Liver (tissue), 9 donors: ENCODE measurements around the gene CD46. TPM values are rescaled to one million over a fixed set of nuclear protein-coding genes. Genes with fewer than 3 reads are reported as not detected.

Experiments
- DNase-seq: peaks from one replicate; pipeline ENCODE4 v3.0.0-alpha.2; 2017; ENCODE audit warnings: low spot score
- H3K27ac ChIP-seq, 2 donors: one replicate each; pipeline ENCODE4 v1.7.0; 2013; ENCODE audit warnings: inconsistent platforms in 2 of 2, low read length in 2 of 2, control low read depth in 1 of 2, low read depth in 1 of 2, mild to moderate bottlenecking in 1 of 2
- H3K27me3 ChIP-seq, 4 donors: one replicate each; pipeline versions ENCODE4 v1.6.1 to v1.7.0; 2013; ENCODE audit warnings: low read length in 3 of 4, inconsistent platforms in 1 of 4, mild to moderate bottlenecking in 1 of 4, moderate library complexity in 1 of 4; ENCODE audit not compliant: control insufficient read depth in 4 of 4, insufficient read depth in 4 of 4
- H3K36me3 ChIP-seq, 4 donors: one replicate each; pipeline versions ENCODE4 v1.6.1 to v1.7.0; 2013; ENCODE audit warnings: low read length in 3 of 4, mild to moderate bottlenecking in 3 of 4, low read depth in 1 of 4, moderate library complexity in 1 of 4; ENCODE audit not compliant: control insufficient read depth in 4 of 4, insufficient read depth in 3 of 4
- H3K4me1 ChIP-seq, 4 donors: one replicate each; pipeline versions ENCODE4 v1.6.1 to v1.7.0; 2013; ENCODE audit warnings: low read length in 3 of 4, mild to moderate bottlenecking in 3 of 4, moderate library complexity in 1 of 4; ENCODE audit not compliant: control insufficient read depth in 4 of 4, insufficient read depth in 4 of 4
- H3K4me3 ChIP-seq, 3 donors: one replicate each; pipeline versions ENCODE4 v1.6.1 to v1.7.0; 2013; ENCODE audit warnings: low read length in 3 of 3, control low read depth in 1 of 3, low read depth in 1 of 3, mild to moderate bottlenecking in 1 of 3
- H3K9ac ChIP-seq, 2 donors: one replicate each; pipeline ENCODE4 v1.7.0; 2013; ENCODE audit warnings: low read length in 2 of 2, mild to moderate bottlenecking in 2 of 2, moderate library complexity in 2 of 2, control low read depth in 1 of 2, low read depth in 1 of 2
- H3K9me3 ChIP-seq, 4 donors: one replicate each; pipeline versions ENCODE4 v1.6.1 to v1.7.0; 2013; ENCODE audit warnings: low read length in 3 of 4; ENCODE audit not compliant: control insufficient read depth in 4 of 4
- EGR1 ChIP-seq, 2 donors: IDR thresholded peaks; 2 replicates each; pipeline ENCODE4 v1.6.1; 2016 to 2018; ENCODE audit warnings: antibody characterized with exemption in 2 of 2, low read depth in 2 of 2
- FOXA1 ChIP-seq: IDR thresholded peaks from 2 replicates; pipeline ENCODE4 v1.6.1; 2016; ENCODE audit warnings: antibody characterized with exemption
- FOXA2 ChIP-seq: IDR thresholded peaks from 2 replicates; pipeline ENCODE4 v1.6.1; 2016; ENCODE audit warnings: antibody characterized with exemption
- GABPA ChIP-seq, 2 donors: IDR thresholded peaks in 1 of 2; conservative IDR thresholded peaks in 1 of 2; 2 replicates each; pipeline ENCODE4 v1.6.1; 2016; ENCODE audit warnings: antibody characterized with exemption in 2 of 2, mild to moderate bottlenecking in 1 of 2, moderate library complexity in 1 of 2
- HNF4A ChIP-seq, 2 donors: conservative IDR thresholded peaks; 2 replicates each; pipeline ENCODE4 v1.6.1; 2016; ENCODE audit warnings: antibody characterized with exemption in 2 of 2, mild to moderate bottlenecking in 2 of 2
- HNF4G ChIP-seq: IDR thresholded peaks from 2 replicates; pipeline ENCODE4 v1.6.1; 2016; ENCODE audit warnings: antibody characterized with exemption
- JUND ChIP-seq, 2 donors: IDR thresholded peaks; 2 replicates each; pipeline ENCODE4 v1.6.1; 2016; ENCODE audit warnings: antibody characterized with exemption in 2 of 2
- NR2F2 ChIP-seq: IDR thresholded peaks from 2 replicates; pipeline ENCODE4 v1.6.1; 2016; ENCODE audit warnings: antibody characterized with exemption
- RAD21 ChIP-seq, 2 donors: IDR thresholded peaks; 2 replicates each; pipeline ENCODE4 v1.6.1; 2016; ENCODE audit warnings: antibody characterized with exemption in 2 of 2, mild to moderate bottlenecking in 2 of 2
- RXRA ChIP-seq, 2 donors: IDR thresholded peaks; 2 replicates each; pipeline ENCODE4 v1.6.1; 2017 to 2018; ENCODE audit warnings: antibody characterized with exemption in 2 of 2, mild to moderate bottlenecking in 1 of 2
- SP1 ChIP-seq: IDR thresholded peaks from 2 replicates; pipeline ENCODE4 v1.6.1; 2018; ENCODE audit warnings: antibody characterized with exemption, mild to moderate bottlenecking
- TAF1 ChIP-seq: conservative IDR thresholded peaks from 2 replicates; pipeline ENCODE4 v1.6.1; 2016; ENCODE audit warnings: antibody characterized with exemption, mild to moderate bottlenecking
- YY1 ChIP-seq: IDR thresholded peaks from 2 replicates; pipeline ENCODE4 v1.6.1; 2016; ENCODE audit warnings: antibody characterized with exemption, mild to moderate bottlenecking
- WGBS: extraction: QIAGEN DNeasy Blood & Tissue Kit; methylation state at CpG from one replicate; pipeline ENCODE4 v1.1.7; 2013; 5-methylcytosine and 5-hydroxymethylcytosine counted together
- polyA plus RNA-seq, 2 donors: library from polyadenylated mRNA; stranded (reverse) in 1 of 2; unstranded in 1 of 2; fragments of 200-250 nt in 1 of 2; fragments of >200 nt in 1 of 2; fragmentation: Nextera tagmentation in 1 of 2; extraction: Ambion mirVana in 1 of 2; gene quantifications; one replicate each; pipeline versions ENCODE4 v1.2.1 to v1.2.3, GENCODE V29; 2013 to 2015
- total RNA-seq, 2 donors: library from RNA; depleted of rRNA; stranded (reverse); fragments of >200 nt; gene quantifications; one replicate each; pipeline ENCODE4 v1.2.3, GENCODE V29; 2014
- TF ChIP-seq, protein P1 (sequence below): IDR thresholded peaks from 2 replicates; pipeline ENCODE4 v1.6.1; 2016; ENCODE audit warnings: antibody characterized with exemption
- TF ChIP-seq, protein P2 (sequence below): fragments of 150-350 bp; IDR thresholded peaks from 2 replicates; pipeline ENCODE4 v1.5.1; 2017; ENCODE audit warnings: improper control_type of control experiment, low read depth, low read length; ENCODE audit not compliant: missing input control
- TF ChIP-seq, protein P3 (sequence below): IDR thresholded peaks from 2 replicates; pipeline ENCODE4 v1.6.1; 2016; ENCODE audit warnings: antibody characterized with exemption
- TF ChIP-seq, protein P4 (sequence below): IDR thresholded peaks from 2 replicates; pipeline ENCODE4 v1.6.1; 2016; ENCODE audit warnings: antibody characterized with exemption, mild to moderate bottlenecking
- donor health status: healthy.
- donor health status: healthy.
- donor health status: healthy.
- donor health status: healthy.
- donor health status: healthy.

Gene CD46
- total and polyA plus RNA-seq, 4 donors = 71.3 to 177 (median 121) TPM

DNA sequence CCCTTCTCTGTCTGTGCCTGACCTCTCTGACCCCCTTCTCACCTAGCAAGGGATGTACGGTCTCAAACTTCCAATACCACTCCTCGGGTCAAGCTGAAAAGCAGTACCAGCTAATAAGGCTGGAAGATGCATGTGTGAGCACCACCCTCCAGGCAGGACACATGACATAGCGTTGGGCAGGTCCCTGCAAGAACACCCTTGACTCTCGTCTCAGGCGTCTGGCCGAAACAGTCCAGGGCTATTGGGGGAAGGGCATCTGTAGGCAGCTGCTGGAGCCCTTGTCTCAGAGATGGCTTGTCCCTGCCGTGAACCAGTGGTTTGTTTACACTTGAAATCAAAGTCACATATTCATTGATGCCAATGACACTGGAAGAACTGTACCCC lies 56.5 kb downstream of the CD46 start:
- Histone ChIP-seq H3K9ac (no peak overlapping the region), H3K36me3 (peaks cover 15 to 71% (median 62%) of the 10 kb centered on the region in 4 donors), H3K27ac (peak overlapping the region; percentile 6 to 37), H3K27me3 (no peaks in the 10 kb centered on the region), H3K9me3 (no peaks in the 10 kb centered on the region), H3K4me3 (no peak overlapping the region), H3K4me1 (peaks cover 4 to 54% (median 48%) of the 10 kb centered on the region in 4 donors)
- 61% methylated on average over 7 of the region's 7 CpGs for WGBS
- no peak for DNase-seq
- TF ChIP-seq EGR1 (IDR thresholded peaks at IDR 0.05; ENCODE audit: low read depth in 2 of 2) (no peak), YY1 (no peak), SP1 (no peak), HNF4G (no peak), HNF4A (conservative IDR thresholded peaks at IDR 0.05) (no peak), GABPA (IDR thresholded peaks at IDR 0.05 in 1 of 2, conservative IDR thresholded peaks at IDR 0.05 in 1 of 2) (no peak), JUND (IDR thresholded peaks at IDR 0.05) (no peak), TAF1 (no peak)

DNA sequence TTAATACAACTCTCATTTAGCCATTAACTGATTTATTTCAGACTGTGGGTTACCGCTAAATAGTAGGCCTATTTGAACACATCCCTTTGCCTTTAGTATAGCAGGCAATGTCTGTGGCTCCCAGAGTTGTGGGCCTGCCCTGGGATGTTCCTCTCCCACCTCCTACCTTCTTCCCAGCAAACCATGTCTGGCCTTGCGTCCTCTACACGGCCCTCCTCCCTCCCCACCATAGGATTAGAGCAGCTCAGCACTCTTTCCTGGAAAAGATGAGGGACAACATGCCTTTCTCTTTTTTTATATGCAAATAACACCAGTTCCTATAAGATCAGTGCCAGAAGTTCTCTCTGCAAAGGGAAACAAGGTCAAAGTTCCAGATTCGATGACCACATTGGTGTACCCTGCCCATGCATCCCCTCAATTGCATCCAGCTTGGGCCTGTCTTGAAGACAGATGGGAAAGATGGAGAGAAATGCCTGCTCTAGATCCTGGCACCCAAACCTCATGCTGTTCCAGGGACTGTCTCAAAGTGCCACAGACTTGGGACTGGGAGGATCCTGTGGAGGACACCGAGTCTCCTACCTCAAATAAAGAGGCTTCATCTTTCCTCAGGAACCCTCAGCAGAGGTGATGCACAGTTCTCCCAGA lies 57.2 kb downstream of the CD46 start:
- peak overlapping the region; percentile 6 to 37 for H3K27ac ChIP-seq

More for the DNA sequence above, 57.2 kb downstream of the CD46 start:
- Histone ChIP-seq H3K27me3 (no peaks in the 10 kb centered on the region), H3K4me3 (no peak overlapping the region), H3K9me3 (no peaks in the 10 kb centered on the region), H3K36me3 (peaks cover 12 to 65% (median 59%) of the 10 kb centered on the region in 4 donors), H3K9ac (no peak overlapping the region), H3K4me1 (peaks cover 9 to 61% (median 55%) of the 10 kb centered on the region in 4 donors)
- TF ChIP-seq HNF4A (conservative IDR thresholded peaks at IDR 0.05) = peak; percentile 24 to 44
- TF ChIP-seq SP1 = no peak
- TF ChIP-seq, protein P1, sequence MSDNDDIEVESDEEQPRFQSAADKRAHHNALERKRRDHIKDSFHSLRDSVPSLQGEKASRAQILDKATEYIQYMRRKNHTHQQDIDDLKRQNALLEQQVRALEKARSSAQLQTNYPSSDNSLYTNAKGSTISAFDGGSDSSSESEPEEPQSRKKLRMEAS = no peak
- TF ChIP-seq YY1 = no peak
- no peak for TF ChIP-seq JUND (IDR thresholded peaks at IDR 0.05)
- TF ChIP-seq NR2F2 = no peak
- TF ChIP-seq, protein P2, sequence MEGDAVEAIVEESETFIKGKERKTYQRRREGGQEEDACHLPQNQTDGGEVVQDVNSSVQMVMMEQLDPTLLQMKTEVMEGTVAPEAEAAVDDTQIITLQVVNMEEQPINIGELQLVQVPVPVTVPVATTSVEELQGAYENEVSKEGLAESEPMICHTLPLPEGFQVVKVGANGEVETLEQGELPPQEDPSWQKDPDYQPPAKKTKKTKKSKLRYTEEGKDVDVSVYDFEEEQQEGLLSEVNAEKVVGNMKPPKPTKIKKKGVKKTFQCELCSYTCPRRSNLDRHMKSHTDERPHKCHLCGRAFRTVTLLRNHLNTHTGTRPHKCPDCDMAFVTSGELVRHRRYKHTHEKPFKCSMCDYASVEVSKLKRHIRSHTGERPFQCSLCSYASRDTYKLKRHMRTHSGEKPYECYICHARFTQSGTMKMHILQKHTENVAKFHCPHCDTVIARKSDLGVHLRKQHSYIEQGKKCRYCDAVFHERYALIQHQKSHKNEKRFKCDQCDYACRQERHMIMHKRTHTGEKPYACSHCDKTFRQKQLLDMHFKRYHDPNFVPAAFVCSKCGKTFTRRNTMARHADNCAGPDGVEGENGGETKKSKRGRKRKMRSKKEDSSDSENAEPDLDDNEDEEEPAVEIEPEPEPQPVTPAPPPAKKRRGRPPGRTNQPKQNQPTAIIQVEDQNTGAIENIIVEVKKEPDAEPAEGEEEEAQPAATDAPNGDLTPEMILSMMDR = no peak
- TF ChIP-seq, protein P3, sequence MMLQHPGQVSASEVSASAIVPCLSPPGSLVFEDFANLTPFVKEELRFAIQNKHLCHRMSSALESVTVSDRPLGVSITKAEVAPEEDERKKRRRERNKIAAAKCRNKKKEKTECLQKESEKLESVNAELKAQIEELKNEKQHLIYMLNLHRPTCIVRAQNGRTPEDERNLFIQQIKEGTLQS = no peak
- no peak for TF ChIP-seq FOXA2
- TF ChIP-seq RAD21 (IDR thresholded peaks at IDR 0.05) = no peak
- no peak for TF ChIP-seq GABPA (IDR thresholded peaks at IDR 0.05 in 1 of 2, conservative IDR thresholded peaks at IDR 0.05 in 1 of 2)
- peak in 1 of 2 donors; percentile 12 for TF ChIP-seq RXRA (IDR thresholded peaks at IDR 0.05)
- TF ChIP-seq, protein P4, sequence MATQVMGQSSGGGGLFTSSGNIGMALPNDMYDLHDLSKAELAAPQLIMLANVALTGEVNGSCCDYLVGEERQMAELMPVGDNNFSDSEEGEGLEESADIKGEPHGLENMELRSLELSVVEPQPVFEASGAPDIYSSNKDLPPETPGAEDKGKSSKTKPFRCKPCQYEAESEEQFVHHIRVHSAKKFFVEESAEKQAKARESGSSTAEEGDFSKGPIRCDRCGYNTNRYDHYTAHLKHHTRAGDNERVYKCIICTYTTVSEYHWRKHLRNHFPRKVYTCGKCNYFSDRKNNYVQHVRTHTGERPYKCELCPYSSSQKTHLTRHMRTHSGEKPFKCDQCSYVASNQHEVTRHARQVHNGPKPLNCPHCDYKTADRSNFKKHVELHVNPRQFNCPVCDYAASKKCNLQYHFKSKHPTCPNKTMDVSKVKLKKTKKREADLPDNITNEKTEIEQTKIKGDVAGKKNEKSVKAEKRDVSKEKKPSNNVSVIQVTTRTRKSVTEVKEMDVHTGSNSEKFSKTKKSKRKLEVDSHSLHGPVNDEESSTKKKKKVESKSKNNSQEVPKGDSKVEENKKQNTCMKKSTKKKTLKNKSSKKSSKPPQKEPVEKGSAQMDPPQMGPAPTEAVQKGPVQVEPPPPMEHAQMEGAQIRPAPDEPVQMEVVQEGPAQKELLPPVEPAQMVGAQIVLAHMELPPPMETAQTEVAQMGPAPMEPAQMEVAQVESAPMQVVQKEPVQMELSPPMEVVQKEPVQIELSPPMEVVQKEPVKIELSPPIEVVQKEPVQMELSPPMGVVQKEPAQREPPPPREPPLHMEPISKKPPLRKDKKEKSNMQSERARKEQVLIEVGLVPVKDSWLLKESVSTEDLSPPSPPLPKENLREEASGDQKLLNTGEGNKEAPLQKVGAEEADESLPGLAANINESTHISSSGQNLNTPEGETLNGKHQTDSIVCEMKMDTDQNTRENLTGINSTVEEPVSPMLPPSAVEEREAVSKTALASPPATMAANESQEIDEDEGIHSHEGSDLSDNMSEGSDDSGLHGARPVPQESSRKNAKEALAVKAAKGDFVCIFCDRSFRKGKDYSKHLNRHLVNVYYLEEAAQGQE = no peak
- TF ChIP-seq EGR1 (IDR thresholded peaks at IDR 0.05; ENCODE audit: low read depth in 2 of 2) = no peak
- no peak for TF ChIP-seq FOXA1
- TF ChIP-seq HNF4G = no peak
- 56% methylated on average over 5 of the region's 5 CpGs for WGBS
- no peak for DNase-seq
